ENCODE results near the gene NPAS2.

The NPAS2 gene

DNA sequence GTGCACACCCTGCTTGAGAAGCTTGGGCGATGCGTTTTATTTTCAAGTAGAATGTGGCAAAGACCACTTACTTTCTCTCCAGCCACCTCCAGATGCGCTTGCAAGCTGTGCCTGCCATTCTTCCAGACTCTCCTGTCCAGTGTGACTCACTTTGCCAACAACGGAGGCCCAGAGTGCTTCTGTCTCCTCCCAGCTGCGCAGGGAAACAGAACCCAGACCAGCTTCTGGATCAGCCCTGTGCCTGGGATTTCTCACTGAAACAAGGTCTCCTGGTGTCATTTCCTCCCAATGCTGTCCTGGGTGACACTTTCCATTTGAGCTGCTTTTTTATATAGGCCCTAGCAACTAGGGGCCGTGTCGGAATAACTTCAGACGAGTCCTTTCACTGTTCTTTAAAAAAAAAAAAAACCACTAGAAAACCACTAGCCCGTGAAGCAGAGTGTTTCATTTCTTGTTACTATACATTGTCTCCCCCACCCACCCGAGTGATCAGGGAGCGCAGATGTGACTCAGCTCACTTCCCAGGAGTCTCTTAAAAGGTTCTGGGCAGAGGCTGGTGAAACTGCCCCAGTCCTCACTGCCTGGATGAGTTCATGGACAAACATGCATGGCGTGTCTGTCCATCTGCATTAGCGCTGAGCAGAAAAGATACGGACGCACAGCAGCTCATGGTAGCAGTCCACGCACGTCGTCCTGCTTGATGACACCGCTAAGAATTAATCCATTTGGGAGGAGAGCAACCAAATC lies 156.9 kb downstream of the NPAS2 start:
- no peak for DNase-seq

DNA sequence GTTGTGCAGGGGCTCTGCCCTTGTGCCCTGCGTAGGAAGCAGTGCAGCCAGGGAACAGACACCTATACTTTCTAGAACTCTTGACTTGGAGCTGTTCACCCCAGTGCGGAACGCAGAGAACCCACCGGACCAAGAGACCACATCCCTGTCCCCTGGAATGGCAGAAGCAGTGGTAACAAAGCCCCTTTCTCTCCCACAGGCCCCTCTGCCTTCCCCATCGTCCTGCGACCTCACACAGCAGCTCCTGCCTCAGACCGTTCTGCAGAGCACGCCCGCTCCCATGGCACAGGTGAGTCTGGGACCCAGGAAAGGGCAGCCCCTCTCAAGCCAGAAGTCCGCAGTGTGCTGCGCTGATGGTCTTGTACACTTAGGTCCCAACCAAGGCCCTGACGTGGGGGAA lies 157.6 kb downstream of the NPAS2 start:
- DNase-seq: no peak

GRCh38 chr2:100978582-100979191 lies 158.7 kb downstream of the NPAS2 start:
- no peak for DNase-seq

GRCh38 chr2:100980046-100980445 lies 160.1 kb downstream of the NPAS2 start:
- no peak for DNase-seq

- no peak for DNase-seq
These were observed 161.1 kb downstream of the NPAS2 start for GRCh38 chr2:100981011-100981410.

DNA sequence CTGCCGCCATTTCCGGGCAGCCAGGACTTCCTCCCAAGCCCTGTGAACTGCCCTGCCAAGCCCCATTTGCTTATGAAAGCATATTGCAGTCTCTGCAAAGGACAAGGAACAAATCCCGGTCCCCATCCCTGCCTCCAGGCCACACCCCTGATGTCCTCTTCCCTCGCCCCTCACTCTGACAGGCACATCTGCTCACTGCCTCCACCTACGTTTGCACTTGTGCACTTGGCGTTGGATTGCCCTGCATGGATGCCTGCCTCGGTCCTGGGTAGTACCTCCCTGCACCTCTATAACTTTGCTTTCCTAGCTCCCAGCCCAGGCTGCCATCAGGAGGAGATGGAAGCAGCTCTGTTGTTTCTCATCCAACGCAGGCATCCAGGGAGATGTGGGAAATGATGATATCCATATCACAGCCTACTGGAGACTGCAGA lies 162.5 kb downstream of the NPAS2 start:
- no peak for DNase-seq

GRCh38 chr2:100983201-100983600 lies 163.3 kb downstream of the NPAS2 start:
- no peak for DNase-seq

DNA sequence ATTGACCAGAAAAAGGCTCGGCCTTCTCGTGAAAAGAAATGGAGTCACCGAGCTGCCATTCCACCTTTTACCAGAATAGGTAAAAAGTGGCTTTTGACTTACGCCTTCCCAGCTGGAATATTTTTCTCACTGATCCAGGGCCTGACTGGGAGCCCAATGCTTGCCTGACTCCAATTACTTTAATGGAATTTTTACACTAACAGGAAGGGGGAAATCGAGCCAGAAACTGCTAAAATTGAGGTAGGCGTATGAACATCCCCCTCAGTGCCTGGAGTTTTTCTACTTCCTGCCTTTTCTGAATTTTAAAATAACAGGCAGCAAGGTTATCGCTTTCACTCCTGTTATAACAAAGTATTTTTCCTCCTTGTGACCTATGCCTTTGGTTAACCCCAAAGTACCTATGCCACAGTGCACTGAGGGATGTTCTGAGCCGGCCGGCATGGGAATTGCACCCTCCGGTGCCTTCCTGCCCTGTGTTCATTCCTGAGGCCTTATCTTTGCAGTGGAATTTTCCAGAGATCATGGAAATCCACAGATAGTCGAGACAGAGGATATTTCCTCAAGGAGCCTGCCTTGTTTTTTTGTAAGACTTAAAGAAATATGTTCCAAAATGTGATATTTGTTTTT lies 163.9 kb downstream of the NPAS2 start:
- no peak for DNase-seq

- DNase-seq: peak; percentile 88
These were observed 165.0 kb downstream of the NPAS2 start for GRCh38 chr2:100984892-100985307.

- DNase-seq: no peak
These were observed 166.2 kb downstream of the NPAS2 start for GRCh38 chr2:100986157-100986556.

- no peak for DNase-seq
These were observed 167.6 kb downstream of the NPAS2 start for GRCh38 chr2:100987536-100987935.

GRCh38 chr2:100987974-100988373 lies 168.0 kb downstream of the NPAS2 start:
- DNase-seq: no peak

DNA sequence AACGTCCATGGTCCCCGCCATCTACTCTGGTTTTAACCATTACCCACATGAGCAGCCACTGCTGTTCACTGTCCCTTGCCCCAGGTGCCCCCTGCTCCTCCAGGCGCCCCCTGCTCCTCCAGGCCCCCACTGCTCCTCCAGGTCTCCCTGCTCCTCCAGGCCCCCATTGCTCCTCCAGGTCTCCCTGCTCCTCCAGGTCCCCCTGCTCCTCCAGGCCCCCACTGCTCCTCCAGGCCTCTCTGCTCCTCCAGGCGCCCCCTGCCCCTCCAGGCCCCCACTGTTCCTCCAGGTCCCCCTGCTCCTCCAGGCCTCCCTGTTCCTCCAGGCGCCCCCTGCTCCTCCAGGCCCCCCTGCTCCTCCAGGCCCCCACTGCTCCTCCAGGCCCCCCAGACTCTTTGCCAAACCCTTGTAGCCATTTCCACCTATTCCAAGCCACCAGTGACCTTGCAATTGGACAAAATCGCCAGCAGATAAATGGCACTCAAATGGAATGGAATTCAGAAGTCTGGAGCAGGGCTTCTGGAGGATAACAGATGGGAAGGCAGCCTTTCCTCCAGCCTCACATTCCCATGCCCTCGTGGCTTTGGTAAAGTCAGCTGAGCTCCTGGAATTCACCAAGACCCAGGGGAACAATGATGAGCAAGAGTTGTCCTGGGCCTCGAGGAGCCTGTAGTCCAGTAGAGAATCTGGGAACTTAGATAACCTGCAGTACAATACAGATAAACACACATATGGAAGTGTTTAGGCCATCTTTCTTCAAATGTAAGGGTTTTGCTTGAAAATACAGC lies 168.9 kb downstream of the NPAS2 start:
- DNase-seq: no peak

- DNase-seq: no peak
These were observed 169.7 kb downstream of the NPAS2 start for GRCh38 chr2:100989666-100990065.

- DNase-seq: no peak
These were observed 170.2 kb downstream of the NPAS2 start for GRCh38 chr2:100990166-100990565.

DNA sequence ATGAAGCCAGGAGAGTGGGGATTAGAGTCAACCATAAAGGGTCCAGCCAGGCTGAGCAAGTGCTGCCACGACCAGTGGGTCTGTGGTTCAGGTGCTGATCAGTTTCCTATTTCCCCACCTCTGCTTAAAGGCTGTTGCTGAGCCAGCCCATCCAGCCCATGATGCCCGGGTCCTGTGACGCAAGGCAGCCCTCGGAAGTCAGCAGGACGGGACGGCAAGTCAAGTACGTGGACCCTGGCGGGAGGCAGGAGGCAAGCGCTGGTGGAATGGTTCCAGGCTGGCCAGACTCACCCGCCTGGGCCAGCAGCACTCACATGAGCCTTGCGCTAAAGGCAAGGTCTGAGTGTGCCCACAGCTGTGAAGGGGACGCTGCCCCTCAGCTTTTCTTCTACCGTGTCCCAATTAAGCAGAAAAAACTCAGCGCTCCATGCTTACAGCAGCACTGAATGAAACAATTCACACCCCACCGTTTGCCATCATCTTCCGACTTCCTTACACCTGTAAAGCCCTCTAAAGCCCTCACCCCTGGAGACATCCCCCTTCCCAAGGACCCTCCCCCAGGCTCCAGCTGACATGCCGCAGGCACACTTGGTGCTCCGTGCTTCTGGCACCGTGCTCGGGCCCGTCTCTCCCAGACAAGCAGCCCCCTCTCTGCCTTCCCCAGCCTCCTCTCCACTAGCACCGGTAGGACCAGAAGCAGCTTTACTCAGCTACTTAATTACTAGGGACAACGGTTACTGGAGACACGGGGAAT lies 170.9 kb downstream of the NPAS2 start:
- DNase-seq: no peak

GRCh38 chr2:100991404-100991773 lies 171.4 kb downstream of the NPAS2 start:
- no peak for DNase-seq

GRCh38 chr2:100992262-100992661 lies 172.3 kb downstream of the NPAS2 start:
- peak; percentile 20 for DNase-seq

GRCh38 chr2:100993294-100993693 lies 173.4 kb downstream of the NPAS2 start:
- DNase-seq: no peak

GRCh38 chr2:100995309-100996075 lies 175.6 kb downstream of the NPAS2 start:
- peak; percentile 23 for DNase-seq

- peak; percentile 30 for DNase-seq
These were observed 177.7 kb downstream of the NPAS2 start for GRCh38 chr2:100997509-100998234.

All from activated CD8-positive, alpha-beta memory T cell treated with anti-CD3 and anti-CD28 coated beads, Interleukin-2, amount 50 U/mL, for 48 hours (primary cell).